HG03558 (cell line): ENCODE measurements around the gene ASB4.

ENCODE experiments used
- ATAC-seq: cut with Tn5 transposase; IDR thresholded peaks from one replicate; pipeline ENCODE4 v1.9.1; 2021; ENCODE audit warnings: moderate number of reproducible peaks; ENCODE audit not compliant: unreplicated experiment; ENCODE audit errors: extremely low read depth

Gene ASB4

GRCh38 chr7:95589031-95589430 is 103.3 kb downstream of the ASB4 start:
- ATAC-seq = no peak

GRCh38 chr7:95589766-95590165 is 104.0 kb downstream of the ASB4 start:
- no peak for ATAC-seq
